ENCODE measurements around the gene MYO16.

Gene MYO16

DNA sequence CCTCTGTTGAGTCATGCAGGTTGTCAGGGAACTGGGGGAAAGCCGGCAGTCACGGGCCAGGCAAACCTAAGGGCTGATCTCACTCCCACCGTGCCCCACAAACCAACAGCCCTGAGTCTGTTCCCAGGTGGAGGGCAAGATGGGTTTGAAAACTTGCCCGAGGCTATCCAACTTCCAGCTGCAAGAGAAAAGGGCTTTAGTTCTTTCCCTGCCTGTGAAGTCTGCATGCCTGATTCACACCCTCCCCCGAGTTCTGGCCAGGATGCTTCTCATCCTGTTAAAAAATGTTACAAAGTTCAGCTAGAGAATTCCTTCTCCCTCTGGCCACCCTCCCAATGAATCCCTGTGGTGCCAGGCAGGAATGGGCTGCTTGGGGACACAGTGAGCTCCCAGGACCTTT, 33.1 kb downstream of the MYO16 start:
- ChIA-PET CTCF (interaction anchor here (0.6 kb wide), 1 partner anchor 18 kb away, joined by 3 read pairs; no protein-coding TSS in a partner anchor), POLR2A (no interaction called here)
- Histone ChIP-seq H3K36me3 (ENCODE audit: control insufficient read depth in 2 of 2, insufficient read depth in 1 of 2, low read length in 2 of 2) (no peaks in the 10 kb centered on the region), H3K4me1 (ENCODE audit: control insufficient read depth, insufficient read depth, low read length) (no peaks in the 10 kb centered on the region), H3K9me3 (ENCODE audit: control insufficient read depth, insufficient read depth, low read depth, low read length) (no peaks in the 10 kb centered on the region), H3K4me3 (ENCODE audit: low read depth, low read length) (no peak overlapping the region), H3K27ac (ENCODE audit: extremely low read depth, low read depth, low read length) (no peak overlapping the region)
- TF ChIP-seq ZNF248 (tag by site-specific recombination; IDR thresholded peaks at IDR 0.05) (no peak), ZFP3 (tag by site-specific recombination; IDR thresholded peaks at IDR 0.05; ENCODE audit: low read depth) (no peak), ZNF274 (IDR thresholded peaks at IDR 0.05; ENCODE audit: low read length) (no peak), ZNF274 (tag by site-specific recombination; IDR thresholded peaks at IDR 0.05; ENCODE audit: borderline replicate concordance) (no peak), ZNF354C (tag by site-specific recombination; IDR thresholded peaks at IDR 0.05; ENCODE audit: borderline replicate concordance, low read depth) (no peak), ZNF580 (tag by site-specific recombination; IDR thresholded peaks at IDR 0.05) (no peak), ZNF184 (tag by site-specific recombination; IDR thresholded peaks at IDR 0.05) (no peak), ZNF544 (tag by site-specific recombination; IDR thresholded peaks at IDR 0.05) (no peak)
- TF ChIP-seq, protein P1, sequence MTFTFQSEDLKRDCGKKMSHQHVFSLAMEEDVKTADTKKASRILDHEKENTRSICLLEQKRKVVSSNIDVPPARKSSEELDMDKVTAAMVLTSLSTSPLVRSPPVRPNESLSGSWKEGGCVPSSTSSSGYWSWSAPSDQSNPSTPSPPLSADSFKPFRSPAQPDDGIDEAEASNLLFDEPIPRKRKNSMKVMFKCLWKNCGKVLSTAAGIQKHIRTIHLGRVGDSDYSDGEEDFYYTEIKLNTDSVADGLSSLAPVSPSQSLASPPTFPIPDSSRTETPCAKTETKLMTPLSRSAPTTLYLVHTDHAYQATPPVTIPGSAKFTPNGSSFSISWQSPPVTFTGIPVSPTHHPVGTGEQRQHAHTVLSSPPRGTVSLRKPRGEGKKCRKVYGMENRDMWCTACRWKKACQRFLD (tag by site-specific recombination; IDR thresholded peaks at IDR 0.05) = no peak

GRCh38 chr13:108663710-108664109, 34.3 kb downstream of the MYO16 start:
- POLR2A ChIA-PET = no interaction called here
- Histone ChIP-seq H3K9me3 (ENCODE audit: control insufficient read depth, insufficient read depth, low read depth, low read length) (no peaks in the 10 kb centered on the region), H3K4me3 (ENCODE audit: low read depth, low read length) (no peak overlapping the region), H3K4me1 (ENCODE audit: control insufficient read depth, insufficient read depth, low read length) (no peaks in the 10 kb centered on the region), H3K27ac (ENCODE audit: extremely low read depth, low read depth, low read length) (no peak overlapping the region), H3K36me3 (ENCODE audit: control insufficient read depth in 2 of 2, insufficient read depth in 1 of 2, low read length in 2 of 2) (no peaks in the 10 kb centered on the region)
- no peak for TF ChIP-seq ZNF701 (tag by site-specific recombination; IDR thresholded peaks at IDR 0.05)
- TF ChIP-seq ZNF426 (tag by site-specific recombination; IDR thresholded peaks at IDR 0.05) = no peak
- no peak for TF ChIP-seq YY2 (tag by site-specific recombination; IDR thresholded peaks at IDR 0.05)
- no peak for TF ChIP-seq ZNF302 (tag by site-specific recombination; IDR thresholded peaks at IDR 0.05; ENCODE audit: low read depth)
- TF ChIP-seq ZNF391 (tag by site-specific recombination; IDR thresholded peaks at IDR 0.05; ENCODE audit: borderline replicate concordance, low read depth) = no peak
- TF ChIP-seq KLF7 (tag by site-specific recombination; IDR thresholded peaks at IDR 0.05; ENCODE audit: borderline replicate concordance) = no peak
- TF ChIP-seq INSM2 (tag by site-specific recombination; IDR thresholded peaks at IDR 0.05) = no peak
- TF ChIP-seq ZNF335 (tag by site-specific recombination; conservative IDR thresholded peaks at IDR 0.05) = no peak
- TF ChIP-seq ZNF114 (tag by site-specific recombination; IDR thresholded peaks at IDR 0.05) = no peak
- TF ChIP-seq MZF1 (tag by site-specific recombination; IDR thresholded peaks at IDR 0.05; ENCODE audit: borderline replicate concordance) = no peak
- TF ChIP-seq ZNF747 (tag by site-specific recombination; IDR thresholded peaks at IDR 0.05) = no peak
- TF ChIP-seq ZSCAN5A (tag by site-specific recombination; IDR thresholded peaks at IDR 0.05) = no peak
- TF ChIP-seq ZNF549 (tag by site-specific recombination; IDR thresholded peaks at IDR 0.05) = no peak
- no peak for TF ChIP-seq MEIS1 (CRISPR knock-in tag; IDR thresholded peaks at IDR 0.05; ENCODE audit: borderline replicate concordance)
- no peak for TF ChIP-seq ZNF785 (tag by site-specific recombination; IDR thresholded peaks at IDR 0.05)
- no peak for TF ChIP-seq ZNF658 (tag by site-specific recombination; IDR thresholded peaks at IDR 0.05)
- CTCF ChIA-PET = no interaction called here

Data from HEK293 (cell line).